ENCODE results near the gene UNC13C.
A peak's percentile ranks its signal among the peaks of the same experiment; 100 is the strongest.

The UNC13C gene

GRCh38 chr15:54088837-54089236 is 110.6 kb downstream of the UNC13C start:
- no peak overlapping the region for H4K8ac ChIP-seq (ENCODE audit: low read depth, low read length)
- no peak overlapping the region for H2BK12ac ChIP-seq (ENCODE audit: low read length)
- no peak overlapping the region for H4K91ac ChIP-seq (ENCODE audit: low read depth, low read length)
- H3K9me3 ChIP-seq (ENCODE audit: insufficient read depth, low read depth, low read length), result no peaks in the 10 kb centered on the region
- no peaks in the 10 kb centered on the region for H3K36me3 ChIP-seq (ENCODE audit: control insufficient read depth in 1 of 2, insufficient read depth in 2 of 2, low read length in 2 of 2)
- H2BK5ac ChIP-seq (ENCODE audit: low read depth, low read length, poor library complexity), result no peak overlapping the region
- H4K12ac ChIP-seq (ENCODE audit: low read depth, low read length), result no peak overlapping the region
- H3K79me2 ChIP-seq (ENCODE audit: control insufficient read depth, insufficient read depth, low read length, poor library complexity), result no peaks in the 10 kb centered on the region
- DNase-seq, result no peak
- H3K23ac ChIP-seq (ENCODE audit: low read length), result peak overlapping the region; percentile 67
- H3K79me1 ChIP-seq (ENCODE audit: low read length), result no peaks in the 10 kb centered on the region
- H2AFZ ChIP-seq (ENCODE audit: insufficient read depth, low read length, poor library complexity), result no peak overlapping the region
- no peak overlapping the region for H3K4me2 ChIP-seq (ENCODE audit: low read length)
- peaks cover 0 to 6% of the 10 kb centered on the region in 2 experiments for H3K4me1 ChIP-seq (ENCODE audit: control insufficient read depth in 1 of 2, insufficient read depth in 2 of 2, low read length in 2 of 2)
- no peak overlapping the region for H3K4me3 ChIP-seq (ENCODE audit: low read depth, low read length)
- H3K4ac ChIP-seq (ENCODE audit: low read depth, low read length), result no peak overlapping the region
- no peak overlapping the region for H3K27ac ChIP-seq (ENCODE audit: low read depth, low read length)
- no CpG with 5 or more reads among the region's 2 CpGs for whole genome bisulfite sequencing (ENCODE audit: extremely low coverage, insufficient coverage, insufficient read length)
- no peak overlapping the region for H3K14ac ChIP-seq (ENCODE audit: low read length)
- no peak overlapping the region for H2AK5ac ChIP-seq (ENCODE audit: low read length)
- no peak overlapping the region for H2BK120ac ChIP-seq (ENCODE audit: insufficient read depth, low read length, poor library complexity)
- H3K18ac ChIP-seq (ENCODE audit: low read length), result no peak overlapping the region
- H3K27me3 ChIP-seq (ENCODE audit: insufficient read depth, low read length), result no peaks in the 10 kb centered on the region
- H3K9ac ChIP-seq (ENCODE audit: low read length), result no peak overlapping the region

- Histone ChIP-seq H4K91ac (ENCODE audit: low read depth, low read length) (no peak overlapping the region), H4K8ac (ENCODE audit: low read depth, low read length) (no peak overlapping the region), H3K18ac (ENCODE audit: low read length) (no peak overlapping the region), H3K4ac (ENCODE audit: low read depth, low read length) (no peak overlapping the region), H2BK12ac (ENCODE audit: low read length) (no peak overlapping the region), H2AK5ac (ENCODE audit: low read length) (no peak overlapping the region), H3K9me3 (ENCODE audit: insufficient read depth, low read depth, low read length) (no peaks in the 10 kb centered on the region), H3K9ac (ENCODE audit: low read length) (no peak overlapping the region), H3K36me3 (ENCODE audit: control insufficient read depth in 1 of 2, insufficient read depth in 2 of 2, low read length in 2 of 2) (no peaks in the 10 kb centered on the region), H3K23ac (ENCODE audit: low read length) (no peak overlapping the region), H3K14ac (ENCODE audit: low read length) (no peak overlapping the region), H3K4me1 (ENCODE audit: control insufficient read depth in 1 of 2, insufficient read depth in 2 of 2, low read length in 2 of 2) (peaks cover 0 to 6% of the 10 kb centered on the region in 2 experiments), H3K79me2 (ENCODE audit: control insufficient read depth, insufficient read depth, low read length, poor library complexity) (no peaks in the 10 kb centered on the region), H2BK5ac (ENCODE audit: low read depth, low read length, poor library complexity) (no peak overlapping the region), H2AFZ (ENCODE audit: insufficient read depth, low read length, poor library complexity) (no peak overlapping the region), H3K27me3 (ENCODE audit: insufficient read depth, low read length) (no peaks in the 10 kb centered on the region), H2BK120ac (ENCODE audit: insufficient read depth, low read length, poor library complexity) (no peak overlapping the region), H3K79me1 (ENCODE audit: low read length) (no peaks in the 10 kb centered on the region), H3K4me2 (ENCODE audit: low read length) (no peak overlapping the region), H3K4me3 (ENCODE audit: low read depth, low read length) (no peak overlapping the region), H3K27ac (ENCODE audit: low read depth, low read length) (no peak overlapping the region), H4K12ac (ENCODE audit: low read depth, low read length) (no peak overlapping the region)
- no CpG with 5 or more reads among the region's 3 CpGs for WGBS (ENCODE audit: extremely low coverage, insufficient coverage, insufficient read length)
- peak in 1 of 2 donors; percentile 13 for DNase-seq
Measured at GRCh38 chr15:54089776-54090175, 111.5 kb downstream of the UNC13C start.

- no peak overlapping the region for H3K4ac ChIP-seq (ENCODE audit: low read depth, low read length)
- H3K23ac ChIP-seq (ENCODE audit: low read length), result no peak overlapping the region
- H3K9ac ChIP-seq (ENCODE audit: low read length), result no peak overlapping the region
- no peak overlapping the region for H2BK5ac ChIP-seq (ENCODE audit: low read depth, low read length, poor library complexity)
- H3K4me3 ChIP-seq (ENCODE audit: low read depth, low read length), result no peak overlapping the region
- no peak overlapping the region for H3K27ac ChIP-seq (ENCODE audit: low read depth, low read length)
- no peak overlapping the region for H2BK120ac ChIP-seq (ENCODE audit: insufficient read depth, low read length, poor library complexity)
- no peak overlapping the region for H4K91ac ChIP-seq (ENCODE audit: low read depth, low read length)
- no peak overlapping the region for H2BK12ac ChIP-seq (ENCODE audit: low read length)
- H3K9me3 ChIP-seq (ENCODE audit: insufficient read depth, low read depth, low read length), result no peaks in the 10 kb centered on the region
- H3K36me3 ChIP-seq (ENCODE audit: control insufficient read depth in 1 of 2, insufficient read depth in 2 of 2, low read length in 2 of 2), result no peaks in the 10 kb centered on the region
- no peaks in the 10 kb centered on the region for H3K79me1 ChIP-seq (ENCODE audit: low read length)
- H3K14ac ChIP-seq (ENCODE audit: low read length), result no peak overlapping the region
- peaks cover 0 to 6% of the 10 kb centered on the region in 2 experiments for H3K4me1 ChIP-seq (ENCODE audit: control insufficient read depth in 1 of 2, insufficient read depth in 2 of 2, low read length in 2 of 2)
- no peak overlapping the region for H3K18ac ChIP-seq (ENCODE audit: low read length)
- H3K4me2 ChIP-seq (ENCODE audit: low read length), result no peak overlapping the region
- no CpG with 5 or more reads among the region's 2 CpGs for WGBS (ENCODE audit: extremely low coverage, insufficient coverage, insufficient read length)
- DNase-seq, result no peak
- H2AFZ ChIP-seq (ENCODE audit: insufficient read depth, low read length, poor library complexity), result no peak overlapping the region
- H2AK5ac ChIP-seq (ENCODE audit: low read length), result no peak overlapping the region
- H3K27me3 ChIP-seq (ENCODE audit: insufficient read depth, low read length), result no peaks in the 10 kb centered on the region
- H4K12ac ChIP-seq (ENCODE audit: low read depth, low read length), result no peak overlapping the region
- no peak overlapping the region for H4K8ac ChIP-seq (ENCODE audit: low read depth, low read length)
- no peaks in the 10 kb centered on the region for H3K79me2 ChIP-seq (ENCODE audit: control insufficient read depth, insufficient read depth, low read length, poor library complexity)
Measured at GRCh38 chr15:54091651-54092050, 113.4 kb downstream of the UNC13C start.

- no peak overlapping the region for H2BK120ac ChIP-seq (ENCODE audit: insufficient read depth, low read length, poor library complexity)
- no peak overlapping the region for H2AFZ ChIP-seq (ENCODE audit: insufficient read depth, low read length, poor library complexity)
- no peak overlapping the region for H3K18ac ChIP-seq (ENCODE audit: low read length)
- H3K9ac ChIP-seq (ENCODE audit: low read length), result no peak overlapping the region
- no peak overlapping the region for H4K91ac ChIP-seq (ENCODE audit: low read depth, low read length)
- no peak overlapping the region for H2BK5ac ChIP-seq (ENCODE audit: low read depth, low read length, poor library complexity)
- H4K8ac ChIP-seq (ENCODE audit: low read depth, low read length), result no peak overlapping the region
- H3K79me2 ChIP-seq (ENCODE audit: control insufficient read depth, insufficient read depth, low read length, poor library complexity), result no peaks in the 10 kb centered on the region
- H3K14ac ChIP-seq (ENCODE audit: low read length), result no peak overlapping the region
- H4K12ac ChIP-seq (ENCODE audit: low read depth, low read length), result no peak overlapping the region
- no peak overlapping the region for H3K27ac ChIP-seq (ENCODE audit: low read depth, low read length)
- no peak overlapping the region for H3K23ac ChIP-seq (ENCODE audit: low read length)
- H3K27me3 ChIP-seq (ENCODE audit: insufficient read depth, low read length), result no peaks in the 10 kb centered on the region
- no peak overlapping the region for H3K4me3 ChIP-seq (ENCODE audit: low read depth, low read length)
- H2AK5ac ChIP-seq (ENCODE audit: low read length), result no peak overlapping the region
- no peaks in the 10 kb centered on the region for H3K79me1 ChIP-seq (ENCODE audit: low read length)
- no peaks in the 10 kb centered on the region for H3K4me1 ChIP-seq (ENCODE audit: control insufficient read depth in 1 of 2, insufficient read depth in 2 of 2, low read length in 2 of 2)
- H3K36me3 ChIP-seq (ENCODE audit: control insufficient read depth in 1 of 2, insufficient read depth in 2 of 2, low read length in 2 of 2), result no peaks in the 10 kb centered on the region
- H2BK12ac ChIP-seq (ENCODE audit: low read length), result no peak overlapping the region
- H3K9me3 ChIP-seq (ENCODE audit: insufficient read depth, low read depth, low read length), result no peaks in the 10 kb centered on the region
- H3K4me2 ChIP-seq (ENCODE audit: low read length), result no peak overlapping the region
- H3K4ac ChIP-seq (ENCODE audit: low read depth, low read length), result no peak overlapping the region
- WGBS (ENCODE audit: extremely low coverage, insufficient coverage, insufficient read length), result no CpG with 5 or more reads among the region's 1 CpG
- no peak for DNase-seq
Measured at GRCh38 chr15:54094661-54095060, 116.4 kb downstream of the UNC13C start.

Data from trophoblast cell (in vitro differentiated cells and primary cell).